GM12878 (cell line): ENCODE data around the gene CCN2. TPM values are rescaled to one million over a fixed set of nuclear protein-coding genes. Genes with fewer than 3 reads are reported as not detected.

ENCODE experiments used
- ATAC-seq: fragments of 200-7000 bp; cut with Tn5 transposase; 3 replicates; pipeline ENCODE4 v1.9.1; 2020; ENCODE audit warnings: mild to moderate bottlenecking, moderate library complexity
- BruUV-seq: library from RNA; stranded (reverse); fragments of 400-500 nt; replicated peaks from 2 replicates; lab custom pipeline; 2021; lab: Mats Ljungman, UMichigan
- CTCF ChIA-PET: fragments of 300-600 bp; sonication (Branson Sonifier 250); formaldehyde crosslinking; extraction: SDS; loops from one replicate; lab custom pipeline; 2021; ENCODE audit warnings: inconsistent platforms; lab: Yijun Ruan, JAX
- POLR2A ChIA-PET: fragments of 350-600 bp; formaldehyde crosslinking; extraction: SDS; loops from one replicate; lab custom pipeline; 2021; ENCODE audit warnings: inconsistent platforms; lab: Charles Lee
- RAD21 ChIA-PET: fragments of 300-600 bp; sonication (Branson Sonifier 250); formaldehyde crosslinking; loops from one replicate; lab custom pipeline; 2023; ENCODE audit warnings: antibody characterized with exemption; ENCODE audit not compliant: unreplicated experiment; lab: Charles Lee
- SMC1A ChIA-PET: fragments of 300-600 bp; sonication (Branson Sonifier 250); formaldehyde crosslinking; loops from one replicate; lab custom pipeline; 2023; ENCODE audit not compliant: unreplicated experiment, uncharacterized antibody; lab: Charles Lee
- DNase-seq: peaks from one replicate; pipeline ENCODE4 v3.0.0-alpha.2; 2011; ENCODE audit warnings: low read depth, low spot score
- FAIRE-seq: peaks from 3 replicates; lab custom pipeline; 2011; peaks lifted over from hg19 to GRCh38; lab: Jason Lieb, UNC
- H2AFZ ChIP-seq: 2 replicates; pipeline ENCODE4 v1.6.0; 2011; ENCODE audit warnings: low read depth, low read length, control low read depth; ENCODE audit not compliant: control insufficient read depth
- H3K27ac ChIP-seq: 2 replicates; pipeline ENCODE4 v1.5.1; 2011; ENCODE audit warnings: control low read depth; ENCODE audit not compliant: control insufficient read depth, insufficient read depth
- H3K27me3 ChIP-seq, 2 experiments: replicated peaks in 1 of 2; 2 replicates each; pipeline versions ENCODE4 v1.6.0 to v1.6.1; 2011; ENCODE audit warnings: low read length in 1 of 2; ENCODE audit not compliant: control insufficient read depth in 2 of 2, insufficient read depth in 2 of 2
- H3K36me3 ChIP-seq, 2 experiments: 2 replicates each; pipeline ENCODE4 v1.5.1; 2011; ENCODE audit warnings: low read length in 1 of 2; ENCODE audit not compliant: control insufficient read depth in 2 of 2, insufficient read depth in 2 of 2
- H3K4me1 ChIP-seq: 2 replicates; pipeline ENCODE4 v1.6.1; 2011; ENCODE audit warnings: mild to moderate bottlenecking, low read length, moderate library complexity, mixed read lengths; ENCODE audit not compliant: control insufficient read depth, insufficient read depth
- H3K4me2 ChIP-seq: 2 replicates; pipeline ENCODE4 v1.6.0; 2011; ENCODE audit warnings: control low read depth; ENCODE audit not compliant: control insufficient read depth, insufficient read depth
- H3K4me3 ChIP-seq: fragments of 200-600 bp; sonication (generic); 2 replicates; pipeline ENCODE4 v1.5.1; 2016
- H3K79me2 ChIP-seq: 2 replicates; pipeline ENCODE4 v1.6.0; 2011; ENCODE audit warnings: low read length; ENCODE audit not compliant: control insufficient read depth, insufficient read depth
- H3K9ac ChIP-seq: 2 replicates; pipeline ENCODE4 v1.8.0; 2011; ENCODE audit warnings: low read length, control low read depth, mixed read lengths; ENCODE audit not compliant: control insufficient read depth, insufficient read depth
- H3K9me3 ChIP-seq: replicated peaks from 3 replicates; pipeline ENCODE4 v1.5.1; 2011; ENCODE audit warnings: mild to moderate bottlenecking, low read length; ENCODE audit not compliant: control insufficient read depth, insufficient read depth
- H4K20me1 ChIP-seq: 2 replicates; pipeline ENCODE4 v1.6.0; 2011; ENCODE audit not compliant: control insufficient read depth, insufficient read depth
- BCL11A ChIP-seq: IDR thresholded peaks from 2 replicates; pipeline ENCODE4 v1.6.1; 2011; ENCODE audit warnings: low read depth, low read length
- BRCA1 ChIP-seq: IDR thresholded peaks from 2 replicates; pipeline ENCODE4 v1.6.1; 2011; ENCODE audit warnings: low read depth, low read length, improper control_type of control experiment
- CBX5 ChIP-seq: sonication (generic); IDR thresholded peaks from 2 replicates; pipeline ENCODE4 v1.6.1; 2016; ENCODE audit warnings: low read depth, moderate library complexity, mild to moderate bottlenecking, inconsistent platforms
- FOXK2 ChIP-seq: fragments of 450-650 bp; IDR thresholded peaks from 2 replicates; pipeline ENCODE4 v1.6.1; 2017; ENCODE audit warnings: mild to moderate bottlenecking, moderate library complexity
- GABPA ChIP-seq: IDR thresholded peaks from 2 replicates; pipeline ENCODE4 v1.6.1; 2014; ENCODE audit warnings: antibody characterized with exemption, low read depth, mild to moderate bottlenecking, inconsistent platforms
- MTA3 ChIP-seq: IDR thresholded peaks from 2 replicates; pipeline ENCODE4 v1.6.1; 2012; ENCODE audit warnings: low read length, inconsistent platforms, borderline replicate concordance
- PML ChIP-seq: IDR thresholded peaks from 2 replicates; pipeline ENCODE4 v1.6.1; 2012; ENCODE audit warnings: low read length, inconsistent platforms
- SRF ChIP-seq, 2 experiments: IDR thresholded peaks; 2 replicates each; pipeline ENCODE4 v1.6.1; 2011; ENCODE audit warnings: low read depth in 2 of 2, low read length in 2 of 2, mild to moderate bottlenecking in 1 of 2, moderate library complexity in 1 of 2
- WRNIP1 ChIP-seq: IDR thresholded peaks from 2 replicates; pipeline ENCODE4 v1.6.1; 2011; ENCODE audit warnings: low read depth, low read length, improper control_type of control experiment, borderline replicate concordance
- YBX1 ChIP-seq: fragments of 450-650 bp; IDR thresholded peaks from 2 replicates; pipeline ENCODE4 v1.6.1; 2016; ENCODE audit warnings: antibody characterized with exemption
- ZNF274 ChIP-seq: IDR thresholded peaks from one replicate; pipeline ENCODE4 v1.8.0; 2011; ENCODE audit not compliant: insufficient read length, insufficient read depth
- WGBS: methylation state at CpG from one replicate; pipeline ENCODE4 v1.1.6; 2016; ENCODE audit warnings: low lambda C conversion rate; ENCODE audit not compliant: insufficient replicate concordance, insufficient coverage; ENCODE audit errors: missing lambda C conversion rate; 5-methylcytosine and 5-hydroxymethylcytosine counted together
- in situ Hi-C: fragments of 300-500 bp; cut with MboI; formaldehyde crosslinking; loops from 9 replicates; pipeline ENCODE4 v1.14.3; 2018; ENCODE audit warnings: mixed read lengths
- intact Hi-C: fragments of 100-400 bp; cut with micrococcal nuclease; formaldehyde crosslinking; loops from one replicate; pipeline ENCODE4 v1.14.2; 2022; ENCODE audit not compliant: unreplicated experiment
- polyA plus RNA-seq, 11 experiments: library from polyadenylated mRNA; depleted of rRNA in 4 of 11; unstranded in 6 of 11; stranded (reverse) in 5 of 11; fragments of >200 nt; fragmentation: Nextera tagmentation in 4 of 11; fragmentation: Illumina TruSeq in 1 of 11; extraction: Ambion mirVana in 4 of 11; extraction: Trizol in 1 of 11; gene quantifications; 1 replicate in 1 of 11; 2 replicates in 10 of 11; pipeline versions ENCODE4 v1.2.1 to v1.2.3, GENCODE V29; 2011 to 2016; ENCODE audit warnings: inconsistent platforms in 2 of 11, missing spikeins in 2 of 11, low read depth in 1 of 11
- total RNA-seq, 4 experiments: library from RNA; depleted of rRNA in 3 of 4; stranded (reverse); fragments of >200 nt in 3 of 4; fragmentation: Illumina TruSeq in 1 of 4; extraction: Trizol in 1 of 4; gene quantifications; 2 replicates each; pipeline versions ENCODE4 v1.2.1 to v1.2.3, GENCODE V29; 2013 to 2021
- TF ChIP-seq, protein P1 (sequence below): IDR thresholded peaks from 2 replicates; pipeline ENCODE4 v1.6.1; 2011; ENCODE audit warnings: low read depth, low read length, improper control_type of control experiment, borderline replicate concordance
- TF ChIP-seq, protein P2 (sequence below): fragments of 450-650 bp; IDR thresholded peaks from 2 replicates; pipeline ENCODE4 v1.6.1; 2016; ENCODE audit warnings: mild to moderate bottlenecking

The CCN2 gene
- total and polyA plus RNA-seq, 10 of the 15 experiments (the other 5 are each of a cell fraction or from before 2014, with no cell fraction given), result 0.26 to 0.62 (median 0.44) TPM; not detected in 7

DNA sequence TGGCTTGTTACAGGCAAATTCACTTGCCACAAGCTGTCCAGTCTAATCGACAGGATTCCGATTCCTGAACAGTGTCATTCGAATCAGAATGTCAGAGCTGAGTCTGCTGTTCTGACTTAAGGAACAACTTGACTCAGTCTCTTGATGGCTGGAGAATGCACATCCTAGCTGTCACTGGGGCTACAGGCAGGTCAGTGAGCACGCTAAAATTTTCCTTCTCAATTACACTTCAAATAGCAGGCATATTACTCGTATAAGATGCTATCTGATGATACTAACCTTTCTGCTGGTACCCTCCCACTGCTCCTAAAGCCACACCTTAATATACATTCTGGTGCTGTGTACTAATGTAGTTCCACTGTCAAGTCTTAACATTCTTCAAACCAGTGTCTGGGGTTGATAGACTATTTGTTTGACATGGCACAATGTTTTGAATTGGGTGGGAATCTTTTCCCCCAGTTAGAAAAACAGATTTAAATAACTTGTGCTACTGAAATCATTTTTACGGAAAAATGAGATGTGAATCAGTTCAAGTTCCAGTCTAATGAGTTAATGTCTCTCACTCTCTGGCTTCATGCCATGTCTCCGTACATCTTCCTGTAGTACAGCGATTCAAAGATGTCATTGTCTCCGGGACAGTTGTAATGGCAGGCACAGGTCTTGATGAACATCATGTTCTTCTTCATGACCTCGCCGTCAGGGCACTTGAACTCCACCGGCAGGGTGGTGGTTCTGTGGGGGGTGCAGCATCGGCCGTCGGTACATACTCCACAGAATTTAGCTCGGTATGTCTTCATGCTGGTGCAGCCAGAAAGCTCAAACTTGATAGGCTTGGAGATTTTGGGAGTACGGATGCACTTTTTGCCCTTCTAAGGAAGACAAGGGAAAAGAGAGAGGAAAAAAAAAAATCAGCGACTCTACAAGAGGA is 2.2 kb downstream of the CCN2 start:
- CTCF ChIA-PET, result no interaction called here
- ATAC-seq (no peak), FAIRE-seq (no peak), DNase-seq (no peak)
- Histone ChIP-seq H3K9ac (no peak overlapping the region), H3K4me1 (no peaks in the 10 kb centered on the region), H4K20me1 (no peaks in the 10 kb centered on the region), H3K27me3 (peaks cover 0 to 8% of the 10 kb centered on the region in 2 experiments; a peak in 3 of 4 replicates), H2AFZ (no peak overlapping the region), H3K27ac (no peak overlapping the region), H3K36me3 (no peaks in the 10 kb centered on the region), H3K4me3 (no peak overlapping the region), H3K79me2 (no peaks in the 10 kb centered on the region), H3K9me3 (no peaks in the 10 kb centered on the region), H3K4me2 (no peak overlapping the region)
- SMC1A ChIA-PET, result no interaction called here
- intact Hi-C loops, result no loop called here
- RAD21 ChIA-PET, result no interaction called here
- 55% methylated on average over 18 of the region's 18 CpGs for WGBS
- BruUV-seq, result no TSS peak
- TF ChIP-seq CBX5, result no peak
- no peak for TF ChIP-seq ZNF274
- no peak for TF ChIP-seq SRF (IDR thresholded peaks at IDR 0.05; ENCODE audit: low read depth in 2 of 2, low read length in 2 of 2)
- no peak for TF ChIP-seq BRCA1
- TF ChIP-seq MTA3, result no peak
- in situ Hi-C loops, result no loop called here
- POLR2A ChIA-PET, result no interaction called here

DNA sequence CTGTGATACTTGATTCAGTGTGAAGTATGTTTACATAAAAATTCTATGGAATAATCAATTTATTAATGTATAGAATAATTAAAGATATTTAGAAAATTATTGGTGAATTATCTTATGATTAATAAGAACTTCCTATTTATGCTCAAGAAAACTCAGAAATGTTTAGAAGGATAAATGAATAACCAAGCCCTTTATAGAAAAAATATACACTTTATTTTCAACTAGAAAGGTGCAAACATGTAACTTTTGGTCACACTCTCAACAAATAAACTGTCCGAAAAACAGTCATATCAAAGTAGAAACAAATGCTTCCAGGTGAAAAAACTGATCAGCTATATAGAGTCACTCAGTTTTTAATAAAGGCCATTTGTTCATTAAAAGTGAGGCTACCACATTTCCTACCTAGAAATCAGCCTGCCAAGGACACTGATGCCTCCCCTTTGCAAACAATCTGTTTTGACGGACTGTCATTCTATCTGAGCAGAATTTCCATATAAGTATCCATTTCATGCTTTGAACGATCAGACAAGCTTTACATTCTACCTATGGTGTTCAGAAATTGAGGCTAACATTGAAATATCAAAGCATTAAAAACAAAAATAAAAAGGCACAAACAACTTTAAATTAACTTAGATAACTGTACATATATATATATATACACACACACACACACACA is 3.0 kb downstream of the CCN2 start:
- no peak overlapping the region for H2AFZ ChIP-seq
- no peaks in the 10 kb centered on the region for H3K9me3 ChIP-seq
- no peak overlapping the region for H3K9ac ChIP-seq
- FAIRE-seq (no peak), DNase-seq (no peak), ATAC-seq (no peak)
- no peak overlapping the region for H3K27ac ChIP-seq
- H3K4me2 ChIP-seq, result no peak overlapping the region
- CTCF ChIA-PET, result interaction anchor here (2.5 kb wide), 1 partner anchor 33 kb away, joined by 9 read pairs; no protein-coding TSS in a partner anchor
- WGBS, result 10% methylated on average over 3 of the region's 3 CpGs
- intact Hi-C loops (no loop called here), in situ Hi-C loops (no loop called here)
- H4K20me1 ChIP-seq, result no peaks in the 10 kb centered on the region
- H3K4me3 ChIP-seq, result no peak overlapping the region
- no peaks in the 10 kb centered on the region for H3K36me3 ChIP-seq
- no TSS peak for BruUV-seq
- RAD21 ChIA-PET, result no interaction called here
- H3K4me1 ChIP-seq, result no peaks in the 10 kb centered on the region
- no peaks in the 10 kb centered on the region for H3K79me2 ChIP-seq
- peaks cover 0 to 7% of the 10 kb centered on the region in 2 experiments; a peak in 3 of 4 replicates for H3K27me3 ChIP-seq
- POLR2A ChIA-PET, result no interaction called here
- SMC1A ChIA-PET, result no interaction called here
- TF ChIP-seq, protein P1, sequence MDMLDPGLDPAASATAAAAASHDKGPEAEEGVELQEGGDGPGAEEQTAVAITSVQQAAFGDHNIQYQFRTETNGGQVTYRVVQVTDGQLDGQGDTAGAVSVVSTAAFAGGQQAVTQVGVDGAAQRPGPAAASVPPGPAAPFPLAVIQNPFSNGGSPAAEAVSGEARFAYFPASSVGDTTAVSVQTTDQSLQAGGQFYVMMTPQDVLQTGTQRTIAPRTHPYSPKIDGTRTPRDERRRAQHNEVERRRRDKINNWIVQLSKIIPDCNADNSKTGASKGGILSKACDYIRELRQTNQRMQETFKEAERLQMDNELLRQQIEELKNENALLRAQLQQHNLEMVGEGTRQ, result no peak
- TF ChIP-seq WRNIP1 (no peak), PML (no peak), YBX1 (no peak), GABPA (no peak), FOXK2 (no peak), BCL11A (no peak)
- TF ChIP-seq, protein P2, sequence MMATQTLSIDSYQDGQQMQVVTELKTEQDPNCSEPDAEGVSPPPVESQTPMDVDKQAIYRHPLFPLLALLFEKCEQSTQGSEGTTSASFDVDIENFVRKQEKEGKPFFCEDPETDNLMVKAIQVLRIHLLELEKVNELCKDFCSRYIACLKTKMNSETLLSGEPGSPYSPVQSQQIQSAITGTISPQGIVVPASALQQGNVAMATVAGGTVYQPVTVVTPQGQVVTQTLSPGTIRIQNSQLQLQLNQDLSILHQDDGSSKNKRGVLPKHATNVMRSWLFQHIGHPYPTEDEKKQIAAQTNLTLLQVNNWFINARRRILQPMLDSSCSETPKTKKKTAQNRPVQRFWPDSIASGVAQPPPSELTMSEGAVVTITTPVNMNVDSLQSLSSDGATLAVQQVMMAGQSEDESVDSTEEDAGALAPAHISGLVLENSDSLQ, result no peak
